Breast epithelium (tissue), 3 donors: ENCODE data around the gene ICAM4.

Experiments used
- POLR2AphosphoS5 ChIP-seq, 3 donors: sonication (generic); formaldehyde crosslinking; IDR thresholded peaks; one replicate each; pipeline ENCODE4 v1.6.1; 2017; ENCODE audit warnings: antibody characterized with exemption in 3 of 3
- TF ChIP-seq, protein P1 (sequence below), 3 donors: fragments of 450-650 bp; IDR thresholded peaks; one replicate each; pipeline ENCODE4 v1.5.1; 2016 to 2017; ENCODE audit warnings: antibody characterized with exemption in 3 of 3, mild to moderate bottlenecking in 3 of 3, moderate library complexity in 3 of 3

DNA sequence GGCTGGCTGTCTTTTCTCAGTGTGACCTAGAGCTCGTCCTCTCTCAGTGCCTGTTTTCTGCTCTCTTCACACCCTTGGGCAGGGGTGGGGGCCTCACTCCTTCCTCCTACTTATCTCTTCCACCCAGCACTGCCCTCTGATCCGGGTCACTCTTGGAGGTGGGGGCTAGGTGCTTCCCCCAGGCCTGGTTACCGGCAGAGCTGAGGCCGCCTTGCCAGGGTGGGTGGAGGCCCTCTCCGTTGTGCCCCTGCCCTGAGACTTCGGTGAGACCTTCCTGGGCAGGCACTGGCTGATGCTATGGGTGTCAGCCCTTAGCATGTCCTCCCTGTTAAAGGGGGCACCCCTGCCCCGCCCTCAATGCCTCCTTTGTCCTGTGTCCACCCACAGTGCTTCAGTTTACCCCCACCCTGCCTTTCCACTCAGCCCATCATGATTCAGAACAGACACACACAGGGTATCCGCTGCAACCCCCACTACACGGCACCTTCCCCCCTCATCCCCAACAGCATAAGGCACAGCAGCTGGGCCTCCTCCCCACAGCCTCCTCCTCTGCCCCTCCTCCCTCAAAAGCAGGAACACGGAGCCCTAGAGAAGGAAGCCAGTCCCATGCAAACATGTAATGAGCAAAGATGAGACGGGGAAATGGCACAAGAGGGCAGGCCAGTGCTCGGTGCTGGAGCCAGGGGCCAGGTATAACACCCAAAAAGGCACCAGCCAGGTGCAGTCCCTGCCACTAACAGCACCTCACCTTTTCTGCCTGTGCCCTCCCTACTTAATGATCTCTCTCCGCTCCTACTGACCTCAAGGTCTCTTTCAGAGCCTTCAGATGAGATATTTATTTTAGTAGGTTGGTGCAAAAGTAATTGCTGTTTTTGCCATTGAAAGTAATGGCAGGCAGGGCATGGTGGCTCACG, 13.0 kb downstream of the ICAM4 start:
- TF ChIP-seq, protein P1, sequence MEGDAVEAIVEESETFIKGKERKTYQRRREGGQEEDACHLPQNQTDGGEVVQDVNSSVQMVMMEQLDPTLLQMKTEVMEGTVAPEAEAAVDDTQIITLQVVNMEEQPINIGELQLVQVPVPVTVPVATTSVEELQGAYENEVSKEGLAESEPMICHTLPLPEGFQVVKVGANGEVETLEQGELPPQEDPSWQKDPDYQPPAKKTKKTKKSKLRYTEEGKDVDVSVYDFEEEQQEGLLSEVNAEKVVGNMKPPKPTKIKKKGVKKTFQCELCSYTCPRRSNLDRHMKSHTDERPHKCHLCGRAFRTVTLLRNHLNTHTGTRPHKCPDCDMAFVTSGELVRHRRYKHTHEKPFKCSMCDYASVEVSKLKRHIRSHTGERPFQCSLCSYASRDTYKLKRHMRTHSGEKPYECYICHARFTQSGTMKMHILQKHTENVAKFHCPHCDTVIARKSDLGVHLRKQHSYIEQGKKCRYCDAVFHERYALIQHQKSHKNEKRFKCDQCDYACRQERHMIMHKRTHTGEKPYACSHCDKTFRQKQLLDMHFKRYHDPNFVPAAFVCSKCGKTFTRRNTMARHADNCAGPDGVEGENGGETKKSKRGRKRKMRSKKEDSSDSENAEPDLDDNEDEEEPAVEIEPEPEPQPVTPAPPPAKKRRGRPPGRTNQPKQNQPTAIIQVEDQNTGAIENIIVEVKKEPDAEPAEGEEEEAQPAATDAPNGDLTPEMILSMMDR (IDR thresholded peaks at IDR 0.05), result no peak
- no peak for TF ChIP-seq POLR2AphosphoS5 (IDR thresholded peaks at IDR 0.05)
